Memory B cell (primary cell): ENCODE results near the gene KCNQ1OT1.
A peak's percentile ranks its signal among the peaks of the same experiment; 100 is the strongest.

ENCODE experiments used
- ATAC-seq: fragments of 150-1000 bp; cut with Tn5 transposase; 2 replicates; pipeline ENCODE4 v1.10.0; 2021; ENCODE audit warnings: low read depth, mild to moderate bottlenecking, moderate library complexity
- DNase-seq, 2 donors: peaks; one replicate each; pipeline ENCODE4 v3.0.0; 2022; ENCODE audit warnings: low spot score in 2 of 2
- H3K27ac Mint-ChIP-seq: one replicate; pipeline ENCODE4 v1.8.0; 2022; ENCODE audit warnings: mild to moderate bottlenecking, moderate library complexity, mixed read lengths
- H3K27me3 Mint-ChIP-seq: one replicate; pipeline ENCODE4 v1.8.0; 2022; ENCODE audit warnings: mixed read lengths
- H3K36me3 Mint-ChIP-seq: one replicate; pipeline ENCODE4 v1.8.0; 2022; ENCODE audit warnings: mild to moderate bottlenecking, mixed read lengths
- H3K4me1 Mint-ChIP-seq: one replicate; pipeline ENCODE4 v1.8.0; 2022; ENCODE audit warnings: mixed read lengths
- H3K4me3 Mint-ChIP-seq: one replicate; pipeline ENCODE4 v1.8.0; 2022; ENCODE audit warnings: mild to moderate bottlenecking, moderate library complexity, mixed read lengths
- H3K9me3 Mint-ChIP-seq: one replicate; pipeline ENCODE4 v1.8.0; 2022; ENCODE audit warnings: mixed read lengths

Gene KCNQ1OT1

DNA sequence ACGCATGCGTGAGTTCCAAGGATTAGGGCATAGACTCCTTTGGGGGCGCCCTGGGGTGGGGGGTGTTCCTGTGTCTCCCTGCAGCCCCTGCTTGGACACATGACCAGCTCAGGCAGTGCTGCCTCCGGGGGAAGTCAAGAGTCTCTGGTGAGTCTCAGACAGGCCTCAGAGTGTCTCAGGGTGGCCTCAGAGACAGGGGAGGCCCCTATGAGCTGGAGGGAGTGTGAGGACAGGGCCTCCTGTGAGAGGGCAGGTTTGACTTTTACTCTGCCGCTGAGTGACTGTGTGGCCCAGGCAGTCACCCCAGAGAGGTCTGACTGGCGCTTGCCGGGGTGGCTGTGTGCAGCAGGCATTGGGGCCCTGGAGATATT, 41.2 kb upstream of the KCNQ1OT1 start:
- no peak overlapping the region for H3K4me3 Mint-ChIP-seq
- no peak for ATAC-seq
- H3K36me3 Mint-ChIP-seq: peaks cover 9% of the 10 kb centered on the region
- H3K27ac Mint-ChIP-seq: no peak overlapping the region
- H3K4me1 Mint-ChIP-seq: peaks cover 2% of the 10 kb centered on the region
- H3K27me3 Mint-ChIP-seq: no peaks in the 10 kb centered on the region
- no peaks in the 10 kb centered on the region for H3K9me3 Mint-ChIP-seq
- no peak for DNase-seq

DNA sequence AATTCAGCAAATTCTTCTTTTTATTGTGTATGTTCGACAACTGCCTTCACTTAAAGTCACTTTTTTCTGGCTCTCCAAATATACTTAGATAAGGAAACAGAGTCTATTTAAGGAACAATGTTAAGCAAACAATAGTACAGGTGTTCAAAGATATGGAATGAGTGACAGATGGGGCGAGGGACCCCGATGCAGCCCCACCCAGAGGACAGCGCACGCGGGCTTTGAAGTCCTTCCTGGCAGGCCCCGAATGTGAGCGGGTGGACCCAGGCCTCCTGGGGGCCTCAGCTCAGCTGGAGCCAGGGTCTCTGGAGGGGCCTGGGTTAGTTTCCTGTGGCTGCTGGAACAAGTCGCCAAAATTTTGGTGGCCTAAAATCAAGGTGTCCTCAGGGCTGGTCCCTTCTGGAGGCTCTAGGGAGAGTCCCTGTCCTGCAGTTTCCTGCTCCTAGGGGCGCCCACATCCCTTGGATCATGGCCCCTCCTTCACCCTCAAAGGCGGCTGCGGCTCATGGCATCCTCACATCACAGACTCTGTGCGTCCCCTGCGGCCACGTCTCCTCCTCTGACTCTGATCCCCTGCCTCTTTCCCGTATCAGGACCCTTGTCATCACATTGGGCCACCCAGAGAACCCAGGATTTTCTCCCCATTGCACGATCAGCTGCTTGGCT, 40.6 kb upstream of the KCNQ1OT1 start:
- Mint-ChIP-seq H3K27me3 (no peaks in the 10 kb centered on the region), H3K9me3 (no peaks in the 10 kb centered on the region), H3K4me3 (no peak overlapping the region), H3K4me1 (peaks cover 2% of the 10 kb centered on the region), H3K27ac (no peak overlapping the region), H3K36me3 (peaks cover 7% of the 10 kb centered on the region)
- DNase-seq (no peak), ATAC-seq (no peak)

DNA sequence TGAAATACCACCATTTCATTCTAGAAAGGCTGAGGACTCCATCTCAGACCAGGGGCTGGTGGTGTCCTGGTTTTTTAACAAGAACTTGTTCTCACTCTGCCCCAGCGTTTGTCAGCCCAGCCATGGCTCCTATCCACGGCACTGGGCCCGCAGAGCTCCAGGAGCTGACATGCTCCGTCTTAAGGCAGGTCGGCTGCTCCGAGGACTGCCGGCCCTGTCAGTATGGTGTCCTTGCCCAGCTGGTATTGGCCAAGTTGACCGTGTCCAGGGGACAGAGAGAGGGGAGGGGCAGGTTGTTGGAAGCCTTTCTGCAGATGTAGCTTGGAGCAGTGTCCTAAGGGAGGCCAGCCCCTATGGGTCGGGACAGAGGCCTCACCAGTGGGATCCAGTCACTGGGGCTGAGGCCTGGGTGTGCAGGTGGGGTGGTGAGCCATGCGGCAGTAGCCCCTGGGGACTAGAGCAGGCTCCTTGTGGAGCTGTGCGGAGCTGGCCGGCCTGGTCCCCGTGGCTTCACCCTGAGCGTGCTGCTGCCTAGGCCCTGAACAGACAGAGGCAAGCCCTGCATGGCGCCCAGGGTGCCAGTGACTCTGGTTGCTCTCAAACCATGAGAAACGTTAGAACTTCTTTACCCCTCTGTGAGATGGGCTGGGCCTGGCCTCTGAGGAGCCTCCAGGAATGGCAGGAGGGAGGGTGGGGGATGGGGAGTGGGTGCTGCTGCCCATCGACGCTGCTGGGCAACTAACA, 39.9 kb upstream of the KCNQ1OT1 start:
- peaks cover 2% of the 10 kb centered on the region for H3K4me1 Mint-ChIP-seq
- no peaks in the 10 kb centered on the region for H3K9me3 Mint-ChIP-seq
- DNase-seq: no peak
- H3K27me3 Mint-ChIP-seq: no peaks in the 10 kb centered on the region
- peaks cover 6% of the 10 kb centered on the region for H3K36me3 Mint-ChIP-seq
- H3K27ac Mint-ChIP-seq: no peak overlapping the region
- H3K4me3 Mint-ChIP-seq: no peak overlapping the region
- no peak for ATAC-seq

DNA sequence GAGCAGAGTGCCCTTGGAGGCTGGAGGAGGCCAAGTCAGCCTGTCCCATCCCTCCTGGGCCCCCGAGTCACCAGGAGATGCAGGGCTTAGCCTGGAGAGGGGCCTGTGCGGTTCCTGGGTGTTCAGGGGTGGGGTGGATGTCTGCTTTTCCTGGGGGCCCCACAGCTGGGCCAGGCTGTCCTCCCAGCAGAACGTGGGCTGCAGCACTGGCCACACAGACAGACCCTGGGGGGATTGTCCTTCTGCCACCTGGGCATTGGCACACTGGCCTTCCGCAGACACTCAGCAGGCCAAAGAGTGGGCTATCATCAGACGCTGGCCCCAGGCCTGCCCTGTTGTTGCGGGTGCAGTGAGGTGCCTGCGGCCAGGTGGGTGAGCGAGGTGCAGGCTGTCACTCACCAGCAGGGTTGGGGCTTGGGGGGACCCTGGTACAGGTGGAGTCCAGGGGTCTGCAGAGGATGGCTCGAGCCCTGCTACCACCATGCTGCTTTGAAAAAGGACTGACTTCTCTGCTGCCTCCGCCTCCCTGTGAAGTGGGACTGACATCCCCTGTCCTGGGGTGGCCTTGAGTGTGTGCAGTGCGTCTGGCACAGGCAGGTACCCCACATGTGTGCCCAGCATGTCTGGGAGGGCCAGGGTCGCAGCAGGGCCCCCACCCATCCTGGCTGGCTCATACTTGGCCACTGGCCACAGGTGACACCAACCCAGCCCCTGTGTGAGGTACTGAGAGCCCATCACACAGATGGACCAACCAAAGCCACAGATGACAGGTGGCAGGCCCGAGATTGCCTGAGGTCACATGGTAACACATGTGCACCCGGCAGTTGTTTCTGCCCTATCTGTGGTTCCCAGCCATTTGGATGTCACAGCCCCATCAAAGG, 39.0 kb upstream of the KCNQ1OT1 start:
- no peaks in the 10 kb centered on the region for H3K9me3 Mint-ChIP-seq
- no peak for DNase-seq
- peaks cover 3% of the 10 kb centered on the region for H3K36me3 Mint-ChIP-seq

DNA sequence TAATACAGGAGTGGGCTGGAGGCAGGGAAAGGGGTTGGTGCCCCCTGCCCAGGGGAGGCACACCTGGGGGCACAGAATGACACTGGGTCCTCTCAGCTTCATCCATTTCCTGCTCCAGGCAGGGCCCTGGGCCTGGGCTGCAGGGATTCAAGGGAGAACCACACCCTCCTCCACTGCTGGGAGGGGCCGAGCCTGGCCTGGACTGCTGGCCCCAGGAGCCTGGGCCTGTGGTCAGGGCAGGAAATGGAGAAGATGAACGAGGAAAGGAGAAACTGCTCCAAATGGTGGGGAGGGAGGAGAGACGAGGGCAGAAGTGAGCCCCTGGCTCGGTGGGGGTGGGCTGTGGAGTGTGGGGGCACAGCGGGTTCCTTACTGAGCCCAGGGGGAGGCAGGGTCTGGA, 38.1 kb upstream of the KCNQ1OT1 start:
- Mint-ChIP-seq H3K36me3 (peaks cover 5% of the 10 kb centered on the region), H3K9me3 (no peaks in the 10 kb centered on the region), H3K27me3 (no peaks in the 10 kb centered on the region), H3K27ac (no peak overlapping the region), H3K4me3 (no peak overlapping the region), H3K4me1 (peaks cover 2% of the 10 kb centered on the region)
- ATAC-seq (no peak), DNase-seq (no peak)

More for the DNA sequence above, 39.0 kb upstream of the KCNQ1OT1 start:
- Mint-ChIP-seq H3K4me1 (peaks cover 2% of the 10 kb centered on the region), H3K4me3 (no peak overlapping the region), H3K27ac (no peak overlapping the region), H3K27me3 (no peaks in the 10 kb centered on the region)
- no peak for ATAC-seq

DNA sequence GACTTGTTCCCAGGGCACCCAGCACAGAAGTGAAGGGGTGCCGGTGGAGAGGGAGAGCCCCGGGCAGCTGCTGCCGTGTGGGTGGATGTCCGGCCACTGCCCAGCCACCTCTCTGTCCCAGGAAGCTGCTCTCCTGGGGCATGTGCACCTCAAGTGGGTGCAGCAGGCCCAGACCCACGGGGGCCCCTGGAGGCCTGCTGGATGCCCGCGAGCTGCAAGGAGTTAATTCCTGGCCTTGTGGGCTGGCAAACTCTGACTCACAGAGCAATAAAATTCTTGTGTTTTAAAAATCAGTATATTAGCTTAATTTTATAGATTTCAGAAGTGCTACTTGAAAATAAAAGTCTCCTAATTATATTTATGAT, 37.4 kb upstream of the KCNQ1OT1 start:
- DNase-seq (no peak), ATAC-seq (no peak)
- Mint-ChIP-seq H3K27me3 (no peaks in the 10 kb centered on the region), H3K9me3 (no peaks in the 10 kb centered on the region), H3K36me3 (peaks cover 5% of the 10 kb centered on the region), H3K4me1 (peaks cover 2% of the 10 kb centered on the region), H3K27ac (no peak overlapping the region), H3K4me3 (no peak overlapping the region)

DNA sequence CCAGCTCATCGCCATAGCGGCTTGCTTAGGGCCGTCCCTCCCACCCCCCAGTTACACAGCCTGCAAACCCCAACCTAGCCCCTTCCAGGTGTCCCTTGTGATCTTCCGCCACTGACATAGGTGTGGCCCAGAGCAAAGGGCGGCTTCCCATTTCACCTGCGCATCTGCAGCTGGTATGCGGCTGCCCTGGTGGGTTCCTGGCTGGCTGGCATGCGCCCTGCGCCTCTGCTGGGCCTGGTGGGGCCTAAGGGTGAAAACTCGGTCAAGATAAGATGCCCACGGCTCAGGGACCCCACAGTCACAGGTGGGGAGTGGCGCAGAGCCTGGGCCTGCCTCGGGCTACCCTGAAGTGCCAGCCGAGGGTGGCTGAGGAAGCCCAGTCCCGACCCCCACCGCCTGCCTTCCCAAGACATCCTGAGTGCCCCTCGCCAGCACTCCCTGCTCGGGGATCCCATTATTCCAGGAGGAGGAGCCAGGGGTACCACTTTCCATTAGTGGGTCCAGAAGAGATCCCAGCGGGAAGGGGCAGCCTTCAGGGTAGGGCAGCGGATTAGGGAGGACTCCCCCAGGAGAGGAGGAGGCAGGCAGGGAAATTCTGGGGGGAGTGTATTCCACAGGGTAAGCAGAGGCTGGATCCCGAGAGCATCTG, 36.9 kb upstream of the KCNQ1OT1 start:
- Mint-ChIP-seq H3K4me3 (no peak overlapping the region), H3K27ac (no peak overlapping the region), H3K4me1 (peaks cover 2% of the 10 kb centered on the region), H3K36me3 (peaks cover 5% of the 10 kb centered on the region), H3K27me3 (no peaks in the 10 kb centered on the region), H3K9me3 (no peaks in the 10 kb centered on the region)
- DNase-seq: no peak
- ATAC-seq: no peak

DNA sequence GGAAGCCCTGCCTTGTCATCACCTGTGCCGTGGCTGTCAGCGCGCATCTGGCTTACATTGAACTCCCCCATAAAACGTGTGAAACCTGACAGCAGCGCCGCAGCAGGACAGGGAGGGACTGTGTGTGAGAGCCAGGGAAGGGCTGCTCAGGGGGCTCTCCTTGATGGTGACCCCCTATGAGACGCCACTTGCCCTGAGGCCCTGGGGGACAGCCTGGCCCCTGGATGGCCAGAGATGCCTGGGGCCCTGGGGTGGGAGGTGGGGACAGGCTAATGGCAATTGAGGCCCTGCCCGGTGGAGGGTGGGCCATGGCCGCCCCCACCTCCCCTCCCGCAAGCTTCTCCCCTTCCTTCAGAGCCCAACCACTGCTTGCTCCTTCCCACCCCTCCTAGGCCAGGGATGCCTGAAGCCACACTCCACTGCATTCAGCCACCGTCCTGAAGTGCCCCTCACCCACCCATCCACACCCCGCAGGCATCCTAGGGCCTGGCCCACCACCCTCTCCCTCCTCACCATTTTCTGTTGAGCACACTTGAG, 35.3 kb upstream of the KCNQ1OT1 start:
- Mint-ChIP-seq H3K9me3 (no peaks in the 10 kb centered on the region), H3K4me3 (no peak overlapping the region), H3K27ac (no peak overlapping the region), H3K36me3 (peaks cover 3% of the 10 kb centered on the region), H3K4me1 (peaks cover 2% of the 10 kb centered on the region), H3K27me3 (no peaks in the 10 kb centered on the region)
- DNase-seq (no peak), ATAC-seq (no peak)

DNA sequence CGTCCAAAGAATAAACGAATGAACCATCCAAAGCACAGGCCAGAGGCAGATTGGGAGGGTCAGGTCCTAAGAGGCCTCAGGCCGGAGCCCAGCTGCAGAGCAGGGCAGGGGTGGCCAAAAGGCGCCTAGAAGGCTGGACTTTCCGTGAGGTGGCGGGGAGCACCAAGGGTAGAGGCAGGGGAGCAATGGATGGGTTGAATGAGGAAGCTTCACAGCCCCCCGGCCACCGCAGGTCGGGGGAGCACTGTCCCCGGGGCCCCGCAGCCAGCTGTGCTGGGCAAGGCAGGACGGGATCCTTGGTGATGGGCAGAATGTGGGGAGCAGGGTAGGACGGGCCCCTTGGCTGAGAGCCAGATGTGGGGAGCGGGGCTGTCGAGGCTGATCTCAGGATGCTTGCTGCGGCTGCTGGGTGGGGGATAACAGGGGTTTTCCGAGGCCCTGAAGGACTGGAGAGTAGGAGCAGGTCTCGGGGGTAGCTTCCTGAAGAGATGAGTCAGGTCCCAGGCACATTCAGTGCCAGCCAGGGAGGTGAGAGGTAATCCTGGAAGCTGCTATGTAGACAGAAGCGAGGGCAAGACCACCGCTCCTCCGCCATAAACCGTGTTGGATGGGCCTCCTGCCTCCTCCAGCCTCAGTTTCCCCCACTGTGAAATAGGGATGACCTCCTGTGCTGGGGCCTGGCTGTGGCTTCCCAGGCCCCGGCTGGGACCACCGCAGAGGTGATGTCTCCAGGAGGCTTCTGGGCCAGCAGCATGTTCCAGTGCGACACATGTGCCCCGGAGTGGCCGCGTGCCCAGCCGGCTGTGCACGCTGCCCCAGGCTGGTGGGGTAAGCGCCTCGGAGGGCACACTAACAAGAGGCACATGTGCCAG, 34.6 kb upstream of the KCNQ1OT1 start:
- Mint-ChIP-seq H3K4me3 (no peak overlapping the region), H3K36me3 (peaks cover 5% of the 10 kb centered on the region), H3K4me1 (peaks cover 2% of the 10 kb centered on the region), H3K9me3 (no peaks in the 10 kb centered on the region), H3K27ac (no peak overlapping the region), H3K27me3 (no peaks in the 10 kb centered on the region)
- DNase-seq: no peak
- ATAC-seq: no peak

DNA sequence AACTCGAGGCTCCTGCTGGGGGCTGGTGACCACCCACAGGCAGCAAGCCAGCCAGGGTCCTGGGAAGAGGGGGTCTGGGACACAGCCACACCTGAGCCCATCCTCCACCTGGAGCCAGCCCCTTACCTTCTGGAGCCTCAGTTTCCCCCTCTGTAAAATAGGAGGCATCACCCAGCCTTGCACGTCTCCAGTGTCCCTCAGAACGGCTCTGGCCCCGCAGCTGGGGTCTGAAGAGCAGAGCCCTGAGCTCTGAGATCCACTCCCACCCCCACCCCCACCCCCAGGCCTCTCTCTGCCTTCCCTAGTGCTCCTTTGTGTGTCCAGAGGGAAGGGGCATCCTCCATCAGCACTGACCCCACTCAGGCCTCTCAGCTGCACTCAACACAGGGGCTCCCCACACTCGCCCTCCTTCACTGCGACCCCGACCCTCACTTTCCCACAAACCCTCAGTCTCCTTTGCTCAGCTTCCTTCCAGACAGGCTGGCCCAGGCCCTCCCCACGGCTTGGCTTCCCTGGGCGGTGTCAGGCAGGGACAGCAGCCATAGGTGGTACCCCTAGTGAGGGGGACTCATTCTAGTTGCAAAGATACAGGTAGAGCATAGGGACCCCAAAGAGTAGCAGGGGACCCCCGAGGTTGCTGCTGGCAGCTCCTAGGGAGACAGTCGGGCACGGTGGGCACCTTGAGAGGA, 33.3 kb upstream of the KCNQ1OT1 start:
- no peak for ATAC-seq
- Mint-ChIP-seq H3K36me3 (peaks cover 5% of the 10 kb centered on the region), H3K27me3 (no peaks in the 10 kb centered on the region), H3K9me3 (no peaks in the 10 kb centered on the region), H3K27ac (no peak overlapping the region), H3K4me3 (no peak overlapping the region), H3K4me1 (peaks cover 2% of the 10 kb centered on the region)
- no peak for DNase-seq

DNA sequence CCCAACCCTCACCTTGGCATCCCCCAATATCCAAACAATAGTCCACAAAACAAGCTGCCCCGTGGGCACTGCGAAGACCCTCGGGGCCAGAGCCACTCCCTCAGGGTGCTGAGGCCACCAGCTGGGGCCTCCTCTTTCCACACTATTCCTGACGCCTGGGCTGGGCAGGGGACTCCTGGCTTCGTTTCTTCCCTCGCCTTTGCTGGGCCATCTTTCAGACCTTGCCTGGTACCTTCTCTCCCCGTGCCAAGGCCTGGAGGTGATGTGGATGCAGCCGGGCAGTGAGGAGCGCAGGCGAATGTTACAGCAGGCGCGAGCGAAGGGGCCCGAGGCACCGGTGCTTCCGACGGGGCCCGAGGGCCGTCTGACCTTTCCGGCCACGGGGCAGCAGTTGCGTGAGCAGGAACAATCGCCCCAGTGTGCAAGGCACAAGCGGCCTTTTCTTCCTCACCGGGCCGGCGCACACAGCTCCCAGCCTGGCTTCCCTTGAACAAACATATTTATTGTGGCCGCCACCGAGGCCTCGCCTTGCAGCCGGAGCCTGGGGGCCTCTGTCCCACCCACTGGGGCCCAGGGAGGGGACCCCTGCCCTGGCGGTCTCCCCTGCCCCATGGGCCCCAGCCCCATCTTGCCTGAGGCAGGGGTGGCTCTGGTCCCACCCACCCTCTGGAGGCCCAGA, 32.6 kb upstream of the KCNQ1OT1 start:
- H3K27ac Mint-ChIP-seq: peak overlapping the region; percentile 24
- no peak overlapping the region for H3K4me3 Mint-ChIP-seq
- H3K27me3 Mint-ChIP-seq: no peaks in the 10 kb centered on the region
- no peak for DNase-seq
- no peak for ATAC-seq
- H3K9me3 Mint-ChIP-seq: no peaks in the 10 kb centered on the region
- H3K36me3 Mint-ChIP-seq: peaks cover 5% of the 10 kb centered on the region
- H3K4me1 Mint-ChIP-seq: peaks cover 2% of the 10 kb centered on the region
